GM23338 (cell line): ENCODE data around the gene FANCG. TPM values are rescaled to one million over a fixed set of nuclear protein-coding genes. Genes with fewer than 3 reads are reported as not detected.

Experiments
- ATAC-seq: fragments of 200-7000 bp; cut with Tn5 transposase; 3 replicates; pipeline ENCODE4 v1.9.1; 2020
- DNase-seq: peaks from one replicate; pipeline ENCODE4 v3.0.0-alpha.2; 2015; ENCODE audit warnings: low spot score
- H2AFZ ChIP-seq: fragments of 200-600 bp; sonication (generic); 2 replicates; pipeline ENCODE4 v1.8.0; 2016; ENCODE audit warnings: antibody characterized with exemption, mild to moderate bottlenecking, moderate library complexity
- H3F3A ChIP-seq: fragments of 200-600 bp; sonication (generic); replicated peaks from 2 replicates; pipeline ENCODE4 v1.8.0; 2017; ENCODE audit warnings: antibody characterized with exemption, mixed run types, low read depth
- H3K27ac ChIP-seq: fragments of 200-600 bp; sonication (generic); 2 replicates; pipeline ENCODE4 v1.6.1; 2016; ENCODE audit warnings: low read depth
- H3K27me3 ChIP-seq: fragments of 200-600 bp; sonication (generic); 2 replicates; pipeline ENCODE4 v1.8.0; 2016; ENCODE audit warnings: mild to moderate bottlenecking, mixed run types, moderate library complexity; ENCODE audit not compliant: insufficient read depth
- H3K36me3 ChIP-seq: fragments of 200-600 bp; sonication (generic); 2 replicates; pipeline ENCODE4 v1.8.0; 2016; ENCODE audit warnings: mild to moderate bottlenecking; ENCODE audit not compliant: insufficient read depth
- H3K4me1 ChIP-seq: fragments of 200-600 bp; sonication (generic); 2 replicates; pipeline ENCODE4 v1.8.0; 2016; ENCODE audit warnings: mild to moderate bottlenecking, moderate library complexity; ENCODE audit not compliant: insufficient read depth
- H3K4me2 ChIP-seq: fragments of 200-600 bp; sonication (generic); 2 replicates; pipeline ENCODE4 v1.7.1; 2017; ENCODE audit warnings: mixed run types
- H3K4me3 ChIP-seq: fragments of 200-600 bp; sonication (generic); 2 replicates; pipeline ENCODE4 v1.6.1; 2016; ENCODE audit warnings: mixed run types
- H3K79me2 ChIP-seq: fragments of 200-600 bp; sonication (generic); replicated peaks from 2 replicates; pipeline ENCODE4 v1.8.0; 2017; ENCODE audit warnings: mild to moderate bottlenecking; ENCODE audit not compliant: insufficient read depth
- H3K9me2 ChIP-seq: fragments of 200-600 bp; sonication (generic); 2 replicates; pipeline ENCODE4 v1.8.0; 2017; ENCODE audit not compliant: insufficient read depth
- H4K20me1 ChIP-seq: fragments of 200-600 bp; sonication (generic); replicated peaks from 2 replicates; pipeline ENCODE4 v1.8.0; 2017; ENCODE audit warnings: mild to moderate bottlenecking; ENCODE audit not compliant: insufficient read depth
- H3K27ac Mint-ChIP-seq: 2 replicates; pipeline ENCODE4 v1.8.0; 2020; ENCODE audit warnings: inconsistent platforms, mild to moderate bottlenecking, moderate library complexity, mixed read lengths
- H3K27me3 Mint-ChIP-seq: 3 replicates; pipeline ENCODE4 v1.8.0; 2022; ENCODE audit warnings: low read depth, mild to moderate bottlenecking, moderate library complexity, mixed read lengths, inconsistent platforms; ENCODE audit not compliant: insufficient read depth, poor library complexity
- H3K36me3 Mint-ChIP-seq: 3 replicates; pipeline ENCODE4 v1.8.0; 2021; ENCODE audit warnings: low read depth, mild to moderate bottlenecking, inconsistent platforms, moderate library complexity, mixed read lengths
- H3K4me1 Mint-ChIP-seq: 3 replicates; pipeline ENCODE4 v1.8.0; 2020; ENCODE audit warnings: mild to moderate bottlenecking, inconsistent platforms, mixed read lengths
- H3K4me3 Mint-ChIP-seq: 3 replicates; pipeline ENCODE4 v1.8.0; 2021; ENCODE audit warnings: moderate library complexity, mild to moderate bottlenecking, inconsistent platforms, mixed read lengths
- H3K9me3 Mint-ChIP-seq: 3 replicates; pipeline ENCODE4 v1.8.0; 2020; ENCODE audit warnings: moderate library complexity, mild to moderate bottlenecking, inconsistent platforms, mixed read lengths
- CREB1 ChIP-seq: fragments of 250-450 bp; sonication (Bioruptor Pico); IDR thresholded peaks from 2 replicates; pipeline ENCODE4 v1.5.0; 2020; ENCODE audit warnings: low read depth, mild to moderate bottlenecking, moderate library complexity
- CTCF ChIP-seq, 2 experiments: fragments of 200-600 bp in 1 of 2; sonication (generic) in 1 of 2; conservative IDR thresholded peaks; 2 replicates each; pipeline versions ENCODE4 v1.5.1 to v1.6.1; 2016 to 2017; ENCODE audit warnings: antibody characterized with exemption in 2 of 2, low read depth in 2 of 2, mild to moderate bottlenecking in 2 of 2, moderate library complexity in 1 of 2
- ETS1 ChIP-seq: IDR thresholded peaks from 2 replicates; pipeline ENCODE4 v1.6.1; 2016; ENCODE audit warnings: antibody characterized with exemption
- EZH2 ChIP-seq: fragments of 200-600 bp; sonication (generic); IDR thresholded peaks from one replicate; pipeline ENCODE4 v1.8.0; 2017; ENCODE audit warnings: antibody characterized with exemption, mild to moderate bottlenecking, low read depth; ENCODE audit not compliant: unreplicated experiment
- EZH2phosphoT487 ChIP-seq: fragments of 200-600 bp; sonication (generic); IDR thresholded peaks from one replicate; pipeline ENCODE4 v1.8.1; 2018; ENCODE audit warnings: antibody characterized with exemption; ENCODE audit not compliant: unreplicated experiment
- JUNB ChIP-seq: IDR thresholded peaks from one replicate; pipeline ENCODE4 v1.6.1; 2016; ENCODE audit warnings: antibody characterized with exemption; ENCODE audit not compliant: unreplicated experiment
- NANOG ChIP-seq: IDR thresholded peaks from 2 replicates; pipeline ENCODE4 v1.6.1; 2016; ENCODE audit warnings: antibody characterized with exemption, borderline replicate concordance
- POLR2AphosphoS5 ChIP-seq: IDR thresholded peaks from 2 replicates; pipeline ENCODE4 v1.6.1; 2016; ENCODE audit warnings: antibody characterized with exemption, low read depth
- REST ChIP-seq: IDR thresholded peaks from one replicate; pipeline ENCODE4 v1.6.1; 2018; ENCODE audit warnings: antibody characterized with exemption; ENCODE audit not compliant: unreplicated experiment
- STAT1 ChIP-seq: IDR thresholded peaks from one replicate; pipeline ENCODE4 v1.6.1; 2016; ENCODE audit warnings: antibody characterized with exemption; ENCODE audit not compliant: unreplicated experiment
- ZNF114 ChIP-seq: fragments of 250-450 bp; sonication (Bioruptor Pico); IDR thresholded peaks from 2 replicates; pipeline ENCODE4 v1.5.0; 2020; ENCODE audit warnings: mild to moderate bottlenecking, moderate library complexity
- ZNF331 ChIP-seq: fragments of 250-450 bp; sonication (Bioruptor Pico); IDR thresholded peaks from 2 replicates; pipeline ENCODE4 v1.5.0; 2020; ENCODE audit warnings: low read depth, mild to moderate bottlenecking, moderate library complexity
- ZNF462 ChIP-seq: fragments of 250-450 bp; sonication (Bioruptor Pico); IDR thresholded peaks from 2 replicates; pipeline ENCODE4 v1.5.0; 2020; ENCODE audit warnings: mild to moderate bottlenecking, moderate library complexity
- polyA plus RNA-seq: library from polyadenylated mRNA; unstranded; fragments of >200 nt; fragmentation: Nextera tagmentation; extraction: Ambion mirVana; gene quantifications from 2 replicates; pipeline ENCODE4 v1.2.1, GENCODE V29; 2016
- total RNA-seq: library from RNA; depleted of rRNA; stranded (reverse); fragments of >200 nt; shearing (Covaris generic); gene quantifications from 2 replicates; pipeline ENCODE4 v1.2.3, GENCODE V29; 2014

FANCG gene
- total and polyA plus RNA-seq, 2 experiments from 2014 or later: 53.8 to 56.2 TPM

- Mint-ChIP-seq H3K36me3 (peaks cover 65% of the 10 kb centered on the region), H3K27me3 (peaks cover 14% of the 10 kb centered on the region), H3K9me3 (0 out of 3 replicates have a peak, but pooled peaks cover 2% of the 10 kb centered on the region), H3K4me3 (no peak overlapping the region), H3K4me1 (peaks cover 26% of the 10 kb centered on the region), H3K27ac (no peak overlapping the region)
- peaks cover 38% of the 10 kb centered on the region for H3K79me2 ChIP-seq
- no peak overlapping the region for H3K4me3 ChIP-seq
- no peak overlapping the region for H3K4me2 ChIP-seq
- H2AFZ ChIP-seq: no peak overlapping the region
- TF ChIP-seq REST: no peak
- no peak for TF ChIP-seq ZNF462 (CRISPR knock-in tag)
- TF ChIP-seq ZNF114: no peak
- no peak for TF ChIP-seq CREB1 (CRISPR knock-in tag)
- TF ChIP-seq POLR2AphosphoS5: no peak
- TF ChIP-seq JUNB: no peak
- TF ChIP-seq EZH2phosphoT487: no peak
- no peak for TF ChIP-seq CTCF (conservative IDR thresholded peaks at IDR 0.05; ENCODE audit: low read depth in 2 of 2)
- TF ChIP-seq ZNF331 (CRISPR knock-in tag): no peak
- no peak for TF ChIP-seq ETS1
- TF ChIP-seq STAT1: no peak
- TF ChIP-seq NANOG: no peak
- no peak for TF ChIP-seq EZH2
- DNase-seq (no peak), ATAC-seq (no peak)
- peaks cover 13% of the 10 kb centered on the region for H3K4me1 ChIP-seq
- H3K27ac ChIP-seq: no peak overlapping the region
- no peaks in the 10 kb centered on the region for H3K9me2 ChIP-seq
- peaks cover 10% of the 10 kb centered on the region for H4K20me1 ChIP-seq
- peaks cover 3% of the 10 kb centered on the region; the same call in 1 of the 2 replicates for H3K36me3 ChIP-seq
- H3F3A ChIP-seq: peaks cover 7% of the 10 kb centered on the region
- H3K27me3 ChIP-seq: no peaks in the 10 kb centered on the region
Measured at GRCh38 chr9:35075358-35075757, 4.4 kb downstream of the FANCG start.
